Upper lobe of left lung (tissue), 4 donors: ENCODE results near the gene PLSCR1.

Experiments
- EP300 ChIP-seq, 4 donors: sonication (generic); formaldehyde crosslinking; IDR thresholded peaks; one replicate each; pipeline ENCODE4 v1.5.1; 2017; ENCODE audit warnings: antibody characterized with exemption in 4 of 4, control low read depth in 2 of 4
- POLR2A ChIP-seq, 4 donors: fragments of 450-650 bp; IDR thresholded peaks; one replicate each; pipeline ENCODE4 v1.5.1; 2016 to 2017; ENCODE audit warnings: antibody characterized with exemption in 4 of 4, mild to moderate bottlenecking in 2 of 4
- POLR2AphosphoS5 ChIP-seq, 2 donors: sonication (generic); formaldehyde crosslinking; IDR thresholded peaks; one replicate each; pipeline ENCODE4 v1.5.1; 2017; ENCODE audit warnings: antibody characterized with exemption in 2 of 2
- TF ChIP-seq, protein P1 (sequence below), 6 experiments: fragments of 450-650 bp in 4 of 6; fragments of 200-600 bp in 2 of 6; sonication (generic) in 2 of 6; IDR thresholded peaks; one replicate each; pipeline ENCODE4 v1.5.1; 2016 to 2019; ENCODE audit warnings: antibody characterized with exemption in 6 of 6

- TF ChIP-seq, protein P1, sequence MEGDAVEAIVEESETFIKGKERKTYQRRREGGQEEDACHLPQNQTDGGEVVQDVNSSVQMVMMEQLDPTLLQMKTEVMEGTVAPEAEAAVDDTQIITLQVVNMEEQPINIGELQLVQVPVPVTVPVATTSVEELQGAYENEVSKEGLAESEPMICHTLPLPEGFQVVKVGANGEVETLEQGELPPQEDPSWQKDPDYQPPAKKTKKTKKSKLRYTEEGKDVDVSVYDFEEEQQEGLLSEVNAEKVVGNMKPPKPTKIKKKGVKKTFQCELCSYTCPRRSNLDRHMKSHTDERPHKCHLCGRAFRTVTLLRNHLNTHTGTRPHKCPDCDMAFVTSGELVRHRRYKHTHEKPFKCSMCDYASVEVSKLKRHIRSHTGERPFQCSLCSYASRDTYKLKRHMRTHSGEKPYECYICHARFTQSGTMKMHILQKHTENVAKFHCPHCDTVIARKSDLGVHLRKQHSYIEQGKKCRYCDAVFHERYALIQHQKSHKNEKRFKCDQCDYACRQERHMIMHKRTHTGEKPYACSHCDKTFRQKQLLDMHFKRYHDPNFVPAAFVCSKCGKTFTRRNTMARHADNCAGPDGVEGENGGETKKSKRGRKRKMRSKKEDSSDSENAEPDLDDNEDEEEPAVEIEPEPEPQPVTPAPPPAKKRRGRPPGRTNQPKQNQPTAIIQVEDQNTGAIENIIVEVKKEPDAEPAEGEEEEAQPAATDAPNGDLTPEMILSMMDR (IDR thresholded peaks at IDR 0.05) = no peak
- TF ChIP-seq POLR2AphosphoS5 (IDR thresholded peaks at IDR 0.05) (no peak), POLR2A (IDR thresholded peaks at IDR 0.05) (no peak), EP300 (IDR thresholded peaks at IDR 0.05) (no peak)
Measured at GRCh38 chr3:146537603-146538002, 6.8 kb downstream of the PLSCR1 start.
